HG03066 (cell line): Measurements from ENCODE around the gene TMEM233.
"Not testable (repeated sequence)": the region's sequence is repeated elsewhere in the genome, so short reads cannot be mapped to it uniquely, and the experiment has no call there.

Experiments
- ATAC-seq: cut with Tn5 transposase; IDR thresholded peaks from one replicate; pipeline ENCODE4 v1.9.1; 2021; ENCODE audit warnings: low read depth; ENCODE audit not compliant: unreplicated experiment

The TMEM233 gene

DNA sequence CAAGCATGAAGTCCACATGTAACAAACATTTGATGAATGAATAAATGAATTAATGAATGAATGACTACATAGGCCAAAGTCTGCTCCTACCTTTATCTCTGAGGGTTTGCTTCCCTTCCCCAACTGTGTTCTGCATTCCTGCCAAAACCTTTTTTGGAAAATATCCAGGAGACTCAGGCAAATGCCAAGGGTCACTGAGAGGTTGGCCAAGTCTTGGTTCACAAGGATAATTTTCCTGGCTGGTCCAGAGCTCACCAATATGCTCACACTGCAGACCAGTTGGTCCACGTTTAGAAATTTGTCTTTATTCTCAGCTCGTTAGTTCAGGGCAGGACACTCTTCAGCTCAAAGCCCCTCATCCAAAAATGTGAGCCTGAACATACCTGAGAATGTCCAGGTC is 10.2 kb downstream of the TMEM233 start:
- no peak for ATAC-seq

DNA sequence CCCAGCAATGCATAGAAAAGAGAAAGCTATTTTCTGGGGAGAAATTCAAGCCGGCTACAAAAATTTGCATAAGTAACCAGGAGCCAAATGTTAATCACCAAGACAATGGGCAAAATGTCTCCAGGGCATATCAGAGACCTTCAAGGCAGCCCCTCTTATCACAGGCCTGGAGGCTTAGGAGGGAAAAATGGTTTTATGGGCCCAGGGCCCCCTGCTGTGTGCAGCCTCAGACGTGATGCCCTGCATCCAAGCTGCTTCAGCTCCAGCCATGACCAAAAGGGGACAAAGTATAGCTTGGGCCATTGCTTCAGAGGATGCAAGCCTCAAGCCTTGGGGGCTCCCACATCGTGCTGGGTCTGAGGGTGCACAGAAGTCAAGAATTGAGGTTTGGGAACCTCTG is 15.8 kb downstream of the TMEM233 start:
- no peak for ATAC-seq

DNA sequence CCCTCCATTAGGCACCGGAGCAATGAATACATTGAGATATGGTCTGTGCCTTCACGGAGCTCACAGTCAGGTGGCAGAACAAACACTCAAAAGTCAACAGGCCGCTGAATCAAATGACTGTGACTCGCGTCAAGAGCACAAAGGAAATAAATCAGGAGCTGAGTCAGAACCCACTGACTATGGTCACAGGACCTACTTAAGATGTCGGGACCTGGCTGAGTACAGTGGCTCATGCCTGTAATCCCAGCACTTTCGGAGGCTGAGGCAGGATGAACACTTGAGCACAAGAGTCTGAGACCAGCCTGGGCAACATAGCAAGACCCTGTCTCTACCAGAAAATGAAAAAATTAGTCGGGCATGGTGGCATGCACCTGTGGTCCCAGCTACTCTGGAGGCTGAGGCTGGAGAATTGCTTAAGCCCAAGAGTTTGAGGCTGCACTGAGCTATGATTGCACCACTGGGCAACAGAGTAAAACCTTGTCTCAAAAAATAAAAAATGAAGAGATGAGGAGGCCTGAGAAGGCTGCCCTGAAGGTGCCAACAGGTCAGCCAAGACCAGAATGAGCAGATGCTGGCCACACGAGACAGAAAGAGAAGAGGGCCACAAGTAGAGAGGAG is 19.9 kb downstream of the TMEM233 start:
- no peak for ATAC-seq

DNA sequence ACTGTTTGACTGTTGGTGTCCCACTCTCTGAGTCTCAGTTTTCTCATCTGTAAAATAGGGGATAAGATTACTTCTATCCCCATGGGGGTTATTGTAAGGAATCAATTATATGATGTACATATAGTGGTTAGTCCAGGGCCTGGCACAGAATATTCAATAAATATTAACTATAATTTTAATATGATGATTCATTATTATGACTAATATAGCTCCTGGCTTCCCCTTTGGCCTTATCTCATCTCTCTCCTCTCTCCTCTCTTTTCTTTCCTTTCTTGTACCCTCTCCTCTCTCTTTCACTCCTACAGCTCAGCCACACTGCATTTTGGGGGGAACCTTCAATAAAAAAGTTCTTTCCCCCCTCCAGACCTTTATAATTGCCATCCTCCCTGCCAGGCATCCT is 21.1 kb downstream of the TMEM233 start:
- ATAC-seq = no peak

GRCh38 chr12:119615518-119616475 is 22.2 kb downstream of the TMEM233 start:
- ATAC-seq = no peak

DNA sequence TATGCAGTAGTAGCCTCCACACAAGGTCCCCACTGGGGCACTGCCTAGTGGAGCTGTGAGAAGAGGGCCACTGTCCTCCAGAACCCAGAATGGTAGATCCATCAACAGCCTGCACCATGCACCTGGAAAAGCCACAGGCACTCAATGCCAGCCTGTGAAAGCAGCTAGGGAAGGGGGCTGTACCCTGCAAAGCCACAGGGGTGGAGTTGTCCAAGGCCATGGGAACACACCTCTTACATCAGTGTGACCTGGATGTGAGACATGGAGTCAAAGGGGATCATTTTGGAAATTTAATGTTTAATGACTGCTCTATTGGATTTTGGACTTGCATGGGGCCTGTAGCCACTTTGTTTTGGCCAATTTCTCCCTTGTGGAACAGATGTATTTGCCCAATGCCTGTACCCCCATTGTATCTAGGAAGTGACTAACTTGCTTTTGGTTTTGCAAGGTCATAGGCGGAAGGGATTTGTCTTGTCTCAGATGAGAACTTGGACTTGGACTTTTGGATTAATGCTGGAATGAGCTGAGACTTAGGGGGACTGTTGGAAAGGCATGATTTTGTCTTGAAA is 24.8 kb downstream of the TMEM233 start:
- ATAC-seq = not testable (repeated sequence)

GRCh38 chr12:119620490-119620889 is 26.9 kb downstream of the TMEM233 start:
- no peak for ATAC-seq

DNA sequence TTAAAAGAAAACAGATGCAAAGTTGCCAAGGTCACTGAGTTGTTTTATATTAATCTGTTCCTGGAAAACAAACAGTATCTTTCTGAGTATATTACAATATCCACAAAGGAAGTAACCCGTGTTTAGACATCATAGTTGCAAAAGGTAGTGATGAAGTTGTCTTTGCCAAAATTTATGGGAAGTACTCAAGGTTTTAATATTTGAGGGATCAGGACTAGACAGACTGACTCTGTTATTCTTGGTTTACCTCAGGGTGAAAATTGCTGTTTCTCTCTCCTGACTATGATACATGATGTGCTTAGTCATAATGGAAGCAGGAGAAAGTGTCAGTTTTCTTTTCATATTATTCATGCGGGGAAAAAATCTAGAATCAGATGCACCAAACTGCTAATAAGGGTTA is 28.3 kb downstream of the TMEM233 start:
- ATAC-seq = no peak

DNA sequence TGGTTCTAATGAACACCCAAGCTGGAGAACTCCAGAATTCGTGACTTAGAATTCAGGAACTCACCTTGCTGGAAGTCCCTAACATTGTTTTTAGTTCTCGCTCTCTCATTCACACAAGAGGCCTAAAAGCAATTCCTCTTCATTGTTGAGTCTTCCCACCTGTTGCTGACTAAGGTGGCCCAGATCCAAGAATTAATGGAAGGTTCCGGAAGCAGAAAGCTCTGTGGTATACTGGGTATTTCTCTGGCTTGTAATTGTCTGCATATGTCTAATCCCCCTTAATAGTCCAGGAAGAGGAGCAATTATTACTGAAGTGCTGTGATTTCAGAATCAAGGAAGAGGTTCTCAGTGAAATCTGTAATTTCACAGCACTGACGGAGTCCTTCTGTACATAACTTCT is 31.4 kb downstream of the TMEM233 start:
- no peak for ATAC-seq

- ATAC-seq = no peak
Observed at GRCh38 chr12:119627019-119627643, 33.6 kb downstream of the TMEM233 start.

GRCh38 chr12:119627686-119628085 is 34.1 kb downstream of the TMEM233 start:
- ATAC-seq = no peak

DNA sequence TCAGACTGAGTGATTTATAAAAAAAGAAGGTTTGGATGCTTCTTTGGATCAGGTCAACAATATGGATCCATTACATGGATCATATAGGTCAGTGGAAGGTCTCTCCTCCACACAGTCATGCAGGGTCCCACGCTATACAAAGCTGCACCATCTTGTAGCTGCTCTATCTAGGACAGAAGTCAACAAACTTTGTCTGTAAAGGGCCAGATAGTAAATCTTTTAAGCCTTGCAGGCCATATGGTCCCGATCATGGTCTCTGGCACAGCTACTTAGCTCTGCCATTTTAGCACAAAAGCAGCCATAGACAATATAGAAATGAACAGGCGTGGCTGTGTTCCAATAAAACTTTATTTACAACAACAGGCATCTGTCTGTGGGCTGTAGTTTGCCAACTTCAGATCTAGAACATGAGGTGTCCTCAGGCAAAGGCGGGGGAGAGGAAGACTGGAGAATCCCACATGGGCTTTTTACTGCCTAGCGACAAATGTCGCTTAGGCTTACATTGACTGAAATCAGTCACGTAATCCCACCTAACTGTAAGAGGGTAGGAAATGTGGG is 36.7 kb downstream of the TMEM233 start:
- ATAC-seq = no peak

DNA sequence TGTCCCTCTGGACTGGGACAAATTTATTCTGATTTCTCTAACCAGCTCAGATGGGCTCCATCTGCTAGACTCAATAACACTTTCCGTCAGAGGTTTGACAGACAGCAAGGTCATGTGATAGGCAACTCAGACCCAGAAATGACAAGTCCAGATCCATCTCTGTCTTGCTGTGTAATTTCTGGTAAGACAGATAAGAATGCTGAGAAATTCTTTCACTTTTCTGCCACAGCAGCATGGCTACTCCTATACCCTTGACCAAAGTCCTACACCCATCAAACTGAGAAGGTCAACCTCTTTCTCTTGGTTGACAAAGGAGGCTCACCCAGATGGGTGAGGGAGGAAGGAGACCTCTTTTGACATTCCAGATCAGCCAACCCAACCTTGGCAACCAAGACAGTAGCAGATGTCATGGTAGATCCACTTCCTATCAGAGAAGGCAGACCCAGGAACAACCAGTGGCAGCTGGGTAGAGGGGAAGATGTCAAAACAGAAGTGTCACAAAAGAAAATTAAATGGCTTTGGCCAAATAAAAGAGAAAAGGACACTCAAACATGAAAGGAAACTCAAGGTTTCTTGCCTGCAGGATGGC is 37.5 kb downstream of the TMEM233 start:
- ATAC-seq = no peak

- ATAC-seq = no peak
Observed at GRCh38 chr12:119631930-119632678, 38.5 kb downstream of the TMEM233 start.

GRCh38 chr12:119634743-119635142 is 41.2 kb downstream of the TMEM233 start:
- no peak for ATAC-seq

DNA sequence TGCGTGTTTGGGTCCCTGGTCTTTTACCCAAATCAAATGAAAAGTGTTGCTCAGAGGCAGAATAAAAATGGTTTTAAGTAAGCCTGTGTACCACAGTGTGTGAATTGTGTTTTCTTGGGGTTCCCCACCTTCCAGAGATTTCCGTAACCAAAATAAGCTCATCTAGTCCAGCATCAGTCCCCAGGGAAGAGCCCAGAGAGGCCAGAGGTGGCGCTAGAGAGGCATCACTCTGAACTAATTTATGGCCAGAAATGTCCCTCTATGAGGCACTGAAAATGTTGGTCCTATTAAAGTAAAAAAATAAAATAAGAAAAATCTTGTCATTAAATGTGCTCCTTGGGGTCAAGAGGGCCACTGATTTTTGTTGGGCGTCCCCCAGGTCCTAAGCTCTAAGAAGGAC is 49.4 kb downstream of the TMEM233 start:
- no peak for ATAC-seq

DNA sequence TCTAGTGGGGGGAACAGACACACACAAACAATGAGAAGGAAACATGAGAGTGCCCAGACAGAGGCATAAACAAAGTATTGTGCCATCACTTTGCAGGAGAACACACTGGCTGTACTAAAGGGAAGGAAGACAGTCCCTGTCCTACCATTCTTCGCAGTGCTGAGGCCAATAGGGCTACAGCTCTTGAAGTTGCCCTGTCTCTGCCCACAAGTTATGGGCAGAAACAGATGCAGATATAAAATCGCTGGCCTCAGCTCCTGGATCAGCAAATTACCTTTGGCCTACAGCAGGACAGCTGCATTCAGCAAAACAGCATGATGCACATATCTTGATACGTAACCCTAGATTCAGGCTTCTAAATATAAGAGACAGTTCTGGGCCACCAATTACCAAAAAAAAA is 51.4 kb downstream of the TMEM233 start:
- ATAC-seq = no peak

- no peak for ATAC-seq
Observed at GRCh38 chr12:119645535-119646059, 52.0 kb downstream of the TMEM233 start.

DNA sequence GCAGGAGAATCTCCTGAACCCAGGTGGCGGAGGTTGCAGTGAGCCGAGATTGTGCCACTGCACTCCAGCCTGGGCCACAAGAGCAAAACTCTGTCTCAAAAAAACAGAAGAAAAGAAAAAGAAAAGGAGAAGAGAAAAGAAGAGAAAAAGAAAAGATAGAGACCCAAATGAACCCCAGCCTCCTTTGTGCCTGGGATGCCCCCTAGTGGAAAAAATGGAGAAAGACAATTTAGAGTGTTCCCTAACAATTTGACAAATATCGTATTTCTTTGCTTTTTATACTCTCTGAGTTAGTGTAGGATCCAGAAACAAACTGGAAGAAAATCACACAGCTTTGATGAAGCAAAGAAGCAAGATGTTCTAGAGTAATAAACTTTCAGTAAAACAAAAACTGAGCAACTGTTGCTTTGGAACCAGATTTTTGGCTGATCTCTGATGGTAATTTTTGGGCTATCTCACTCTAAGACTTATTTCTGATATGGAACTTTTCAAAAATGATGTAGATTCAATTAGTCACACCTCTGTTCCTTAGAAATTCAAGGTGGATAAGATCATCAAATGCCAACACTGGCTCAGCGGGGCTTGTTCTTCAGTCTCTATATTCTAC is 55.7 kb downstream of the TMEM233 start:
- no peak for ATAC-seq
